OCI-LY3 (cell line): ENCODE data around the gene OVAAL.
A peak's percentile ranks its signal among the peaks of the same experiment; 100 is the strongest.

Experiments used
- H2AFZ ChIP-seq: fragments of 200-600, 300-600 bp; shearing (Covaris generic); 2 replicates; pipeline ENCODE4 v1.6.0; 2014; ENCODE audit warnings: antibody characterized with exemption, low read depth, low read length
- H3K27ac ChIP-seq: fragments of 200-600, 300-600 bp; sonication (generic); 2 replicates; pipeline ENCODE4 v1.5.1; 2014; ENCODE audit warnings: mild to moderate bottlenecking, low read length, moderate library complexity, mixed read lengths
- H3K27me3 ChIP-seq: fragments of 200-600, 300-600 bp; sonication (generic); 2 replicates; pipeline ENCODE4 v1.6.1; 2014; ENCODE audit warnings: low read depth, low read length, mixed read lengths
- H3K36me3 ChIP-seq: fragments of 200-600, 300-600 bp; sonication (generic); replicated peaks from 2 replicates; pipeline ENCODE3; 2014; ENCODE audit warnings: low read depth, low read length, mixed read lengths
- H3K4me1 ChIP-seq: fragments of 300-600, 200-600 bp; sonication (generic); 2 replicates; pipeline ENCODE4 v1.6.1; 2014; ENCODE audit warnings: low read length, mixed read lengths
- H3K4me2 ChIP-seq: fragments of 200-600, 300-600 bp; sonication (generic); 2 replicates; pipeline ENCODE4 v1.6.1; 2014; ENCODE audit warnings: low read length, mixed read lengths
- H3K4me3 ChIP-seq: fragments of 300-600, 200-600 bp; sonication (generic); 2 replicates; pipeline ENCODE4 v1.5.1; 2014; ENCODE audit warnings: antibody characterized with exemption, mild to moderate bottlenecking, low read length, moderate library complexity
- H3K79me2 ChIP-seq: fragments of 300-600, 200-600 bp; shearing (Covaris generic); 2 replicates; pipeline ENCODE4 v1.6.1; 2014; ENCODE audit warnings: mild to moderate bottlenecking, low read length, mixed read lengths
- H3K9ac ChIP-seq: fragments of 300-600, 200-600 bp; shearing (Covaris generic); 2 replicates; pipeline ENCODE4 v1.6.0; 2014; ENCODE audit warnings: mild to moderate bottlenecking, low read length, moderate library complexity
- H3K9me3 ChIP-seq: fragments of 200-600, 300-600 bp; shearing (Covaris generic); 2 replicates; pipeline ENCODE4 v1.6.1; 2014; ENCODE audit warnings: low read length, mixed read lengths; ENCODE audit not compliant: insufficient read depth
- H4K20me1 ChIP-seq: fragments of 200-600, 300-600 bp; sonication (generic); 2 replicates; pipeline ENCODE4 v1.6.1; 2016; ENCODE audit warnings: low read length, mixed read lengths; ENCODE audit not compliant: insufficient read depth
- CTCF ChIP-seq: fragments of 200-600, 300-600 bp; sonication (generic); IDR thresholded peaks from 2 replicates; pipeline ENCODE4 v1.5.1; 2014; ENCODE audit warnings: antibody characterized with exemption, low read length, low read depth
- EZH2phosphoT487 ChIP-seq: fragments of 200-600 bp; shearing (Covaris generic); IDR thresholded peaks from 2 replicates; pipeline ENCODE4 v1.6.1; 2018; ENCODE audit warnings: antibody characterized with exemption, mixed run types, low read depth

OVAAL gene

GRCh38 chr1:180524160-180524914 is 34.4 kb upstream of the OVAAL start:
- no peak overlapping the region for H3K27ac ChIP-seq
- H3K4me1 ChIP-seq: peaks cover 11% of the 10 kb centered on the region
- H3K36me3 ChIP-seq: no peaks in the 10 kb centered on the region
- 0 out of 2 replicates have a peak, but pooled peaks cover 9% of the 10 kb centered on the region for H3K27me3 ChIP-seq
- no peak overlapping the region for H3K4me3 ChIP-seq
- no peaks in the 10 kb centered on the region for H4K20me1 ChIP-seq
- H2AFZ ChIP-seq: no peak overlapping the region; the same call in 1 of the 2 replicates
- no peaks in the 10 kb centered on the region for H3K79me2 ChIP-seq
- no peak overlapping the region for H3K9ac ChIP-seq
- H3K9me3 ChIP-seq: no peaks in the 10 kb centered on the region
- H3K4me2 ChIP-seq: no peak overlapping the region
- no peak for TF ChIP-seq CTCF
- TF ChIP-seq EZH2phosphoT487: no peak

GRCh38 chr1:180524915-180525714 is 33.6 kb upstream of the OVAAL start:
- no peak for TF ChIP-seq CTCF
- no peak for TF ChIP-seq EZH2phosphoT487
- H3K27me3 ChIP-seq: 0 out of 2 replicates have a peak, but pooled peaks cover 3% of the 10 kb centered on the region
- H3K27ac ChIP-seq: no peak overlapping the region
- no peaks in the 10 kb centered on the region for H4K20me1 ChIP-seq
- peak overlapping the region; percentile 72 for H2AFZ ChIP-seq
- no peak overlapping the region for H3K9ac ChIP-seq
- H3K36me3 ChIP-seq: no peaks in the 10 kb centered on the region
- peak overlapping the region; percentile 40 for H3K4me2 ChIP-seq
- peaks cover 11% of the 10 kb centered on the region for H3K4me1 ChIP-seq
- no peaks in the 10 kb centered on the region for H3K9me3 ChIP-seq
- H3K4me3 ChIP-seq: peak overlapping the region; percentile 19
- no peaks in the 10 kb centered on the region for H3K79me2 ChIP-seq

- H4K20me1 ChIP-seq: no peaks in the 10 kb centered on the region
- H3K9ac ChIP-seq: no peak overlapping the region
- H3K4me3 ChIP-seq: peak overlapping the region; percentile 19
- H3K36me3 ChIP-seq: no peaks in the 10 kb centered on the region
- peaks cover 11% of the 10 kb centered on the region for H3K4me1 ChIP-seq
- H3K27ac ChIP-seq: no peak overlapping the region
- peak overlapping the region; percentile 40 for H3K4me2 ChIP-seq
- TF ChIP-seq EZH2phosphoT487 (no peak), CTCF (no peak)
- H2AFZ ChIP-seq: peak overlapping the region; percentile 72
- no peaks in the 10 kb centered on the region for H3K9me3 ChIP-seq
- H3K79me2 ChIP-seq: no peaks in the 10 kb centered on the region
- 0 out of 2 replicates have a peak, but pooled peaks cover 3% of the 10 kb centered on the region for H3K27me3 ChIP-seq
Measured at GRCh38 chr1:180525715-180526039, 33.1 kb upstream of the OVAAL start.

GRCh38 chr1:180527101-180527669 is 31.6 kb upstream of the OVAAL start:
- H3K27ac ChIP-seq: no peak overlapping the region
- no peaks in the 10 kb centered on the region for H4K20me1 ChIP-seq
- H3K9me3 ChIP-seq: no peaks in the 10 kb centered on the region
- no peak overlapping the region for H3K4me2 ChIP-seq
- H3K36me3 ChIP-seq: no peaks in the 10 kb centered on the region
- peaks cover 11% of the 10 kb centered on the region for H3K4me1 ChIP-seq
- no peak overlapping the region for H3K4me3 ChIP-seq
- H3K79me2 ChIP-seq: no peaks in the 10 kb centered on the region
- no peak for TF ChIP-seq CTCF
- TF ChIP-seq EZH2phosphoT487: no peak
- no peak overlapping the region for H2AFZ ChIP-seq
- 0 out of 2 replicates have a peak, but pooled peaks cover 3% of the 10 kb centered on the region for H3K27me3 ChIP-seq
- no peak overlapping the region for H3K9ac ChIP-seq
